ENCODE results near the gene HSCB.
A peak's percentile ranks its signal among the peaks of the same experiment; 100 is the strongest.
"Not testable (repeated sequence)": the region's sequence is repeated elsewhere in the genome, so short reads cannot be mapped to it uniquely, and the experiment has no call there.

Gene HSCB, protein sequence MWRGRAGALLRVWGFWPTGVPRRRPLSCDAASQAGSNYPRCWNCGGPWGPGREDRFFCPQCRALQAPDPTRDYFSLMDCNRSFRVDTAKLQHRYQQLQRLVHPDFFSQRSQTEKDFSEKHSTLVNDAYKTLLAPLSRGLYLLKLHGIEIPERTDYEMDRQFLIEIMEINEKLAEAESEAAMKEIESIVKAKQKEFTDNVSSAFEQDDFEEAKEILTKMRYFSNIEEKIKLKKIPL

DNA sequence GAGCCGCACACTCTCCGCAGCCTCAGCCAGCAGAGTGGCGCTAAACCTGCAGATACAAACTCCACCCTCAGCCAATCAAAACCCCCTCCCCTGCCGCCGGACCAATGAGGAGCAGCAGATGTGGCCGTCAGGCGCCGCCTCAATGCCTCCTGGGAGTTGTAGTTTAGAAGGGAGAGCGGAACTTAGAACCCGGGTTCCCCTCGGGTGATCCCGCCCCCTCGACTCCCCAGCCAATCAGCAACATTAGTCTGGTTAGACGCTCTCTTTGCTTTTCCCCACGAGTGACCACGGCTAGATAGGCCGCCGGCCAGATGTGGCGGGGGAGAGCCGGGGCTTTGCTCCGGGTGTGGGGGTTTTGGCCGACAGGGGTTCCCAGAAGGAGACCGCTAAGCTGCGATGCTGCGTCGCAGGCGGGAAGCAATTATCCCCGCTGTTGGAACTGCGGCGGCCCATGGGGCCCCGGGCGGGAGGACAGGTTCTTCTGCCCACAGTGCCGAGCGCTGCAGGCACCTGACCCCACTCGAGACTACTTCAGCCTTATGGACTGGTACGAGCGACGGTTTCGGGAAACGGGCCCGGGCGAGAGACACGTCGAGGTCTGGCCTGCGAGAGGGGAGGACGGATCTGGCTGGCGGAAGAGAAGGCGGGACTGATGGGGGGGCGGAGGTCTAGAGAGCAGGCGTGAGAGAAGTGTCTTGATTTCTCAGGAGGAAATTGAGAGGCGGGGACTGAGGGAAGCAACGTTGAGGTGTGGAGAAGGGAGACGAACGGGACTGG is at the start of gene HSCB, which contains the start of gene CHEK2:
HSCB (plus strand) TSS at position 255 of the 777 bp plus-strand sequence; CDS start at position 312, 57 bp downstream.
CHEK2 (minus strand) TSS at position 36 of the 777 bp plus-strand sequence. CDS start 7,099 bp downstream, outside the sequence.
- peak; percentile 94 for DNase-seq

DNA sequence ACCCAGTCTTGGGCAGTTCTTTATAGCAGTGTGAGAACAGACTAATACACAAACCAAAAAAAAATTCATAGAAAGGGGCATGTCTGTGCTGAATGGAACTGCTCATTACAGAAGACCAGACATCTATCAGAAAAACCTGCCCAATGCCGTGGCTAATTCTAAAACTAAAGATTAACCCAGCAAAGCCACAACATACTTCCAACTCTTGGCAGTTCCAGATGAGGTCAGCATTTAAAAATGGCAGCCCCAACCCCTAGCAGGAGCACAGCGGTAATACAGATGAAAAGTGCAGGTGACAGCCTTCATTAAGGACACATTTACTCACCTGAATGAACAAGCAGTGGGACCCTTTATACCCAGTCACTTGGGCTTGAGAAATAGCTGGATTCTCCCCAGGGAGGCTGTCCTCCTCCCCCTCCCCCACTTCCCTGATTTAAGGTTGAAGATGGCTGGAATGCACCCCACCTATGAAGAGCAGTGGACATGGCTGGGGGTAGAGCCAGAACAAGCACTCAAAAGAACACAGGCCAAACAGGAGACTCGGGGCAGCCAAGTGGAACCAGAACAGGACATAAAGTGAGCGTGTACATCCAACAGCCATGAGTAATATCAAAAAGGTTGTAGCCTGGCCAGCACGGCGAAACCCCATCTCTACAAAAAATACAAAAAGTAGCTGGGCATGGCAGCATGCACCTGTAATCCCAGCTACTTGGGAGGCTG is 48.6 kb upstream of the HSCB start:
- DNase-seq, result not testable (repeated sequence)

DNA sequence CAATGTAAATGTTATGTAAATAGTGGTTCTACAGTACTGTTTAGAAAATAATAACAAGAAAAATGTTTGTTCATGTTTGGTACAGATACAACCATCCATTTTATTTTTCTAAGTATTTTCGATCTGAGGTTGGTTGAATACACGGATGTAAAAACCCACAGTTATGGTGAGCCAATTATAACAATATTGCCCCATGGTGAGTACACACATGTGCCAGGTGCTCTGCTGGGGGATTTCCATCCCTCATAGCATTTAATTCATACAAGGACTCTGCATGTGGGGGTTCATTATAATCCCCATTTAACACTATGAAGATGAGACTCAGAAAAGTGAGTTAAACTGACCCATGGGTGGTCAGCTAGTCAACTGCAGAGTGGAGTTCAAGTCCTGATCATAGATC is 38.9 kb upstream of the HSCB start:
- no peak for DNase-seq

DNA sequence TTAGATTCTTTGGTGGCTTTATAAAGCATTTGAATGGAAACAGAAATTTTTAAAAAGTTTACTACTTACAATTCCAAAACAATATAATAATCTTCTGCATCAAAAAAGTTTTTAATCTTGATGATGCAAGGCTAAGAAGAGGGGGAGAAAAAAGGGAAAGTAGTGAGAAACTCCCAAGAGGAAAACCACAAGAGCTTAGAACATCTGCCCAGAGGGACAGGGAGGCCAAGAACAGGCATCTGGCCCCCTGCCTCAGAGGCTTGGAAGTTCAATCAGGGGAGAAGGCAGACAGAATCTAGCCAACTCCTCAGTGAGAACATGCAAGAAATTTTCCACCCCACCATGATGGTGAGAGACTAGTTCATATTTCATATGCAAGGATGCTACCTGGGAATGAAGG is 38.4 kb upstream of the HSCB start:
- DNase-seq, result no peak

DNA sequence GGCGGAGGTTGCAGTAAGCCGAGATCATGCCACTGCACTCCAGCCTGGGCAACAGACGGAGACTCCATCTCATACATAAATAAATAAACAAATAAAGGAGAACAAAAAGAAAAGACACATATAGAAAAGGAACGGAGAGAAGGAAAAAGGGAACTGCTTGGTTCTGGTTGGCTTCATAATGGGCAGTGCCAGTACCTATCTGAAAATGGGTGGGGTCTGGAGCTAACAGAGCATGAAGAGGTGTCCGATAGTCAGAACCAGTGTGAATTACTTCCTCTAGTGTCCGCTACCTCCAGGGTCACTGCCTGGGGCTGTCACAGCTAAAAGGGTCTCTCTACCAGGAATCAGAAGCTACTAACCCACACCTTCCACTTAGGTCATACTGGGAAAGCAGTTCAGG is 35.0 kb upstream of the HSCB start:
- no peak for DNase-seq

DNA sequence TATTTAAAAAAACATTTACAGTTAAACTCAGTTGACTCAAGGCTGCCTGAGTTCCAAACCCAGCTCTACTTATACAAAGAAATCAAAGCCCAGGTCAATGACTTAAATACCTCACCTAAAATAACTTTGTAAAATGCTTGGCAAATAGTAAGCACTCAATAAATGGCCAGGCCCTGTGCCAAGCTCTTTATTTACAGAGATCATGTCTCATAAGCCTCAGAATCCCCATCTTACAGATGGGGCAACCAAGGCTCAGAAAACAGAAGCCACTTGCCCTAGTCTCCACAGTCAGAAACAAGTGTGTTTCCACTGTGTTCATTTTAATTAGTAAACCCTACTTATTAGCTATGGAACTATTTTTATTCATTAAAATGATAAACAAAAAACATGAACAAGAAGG is 31.7 kb upstream of the HSCB start:
- DNase-seq, result no peak

DNA sequence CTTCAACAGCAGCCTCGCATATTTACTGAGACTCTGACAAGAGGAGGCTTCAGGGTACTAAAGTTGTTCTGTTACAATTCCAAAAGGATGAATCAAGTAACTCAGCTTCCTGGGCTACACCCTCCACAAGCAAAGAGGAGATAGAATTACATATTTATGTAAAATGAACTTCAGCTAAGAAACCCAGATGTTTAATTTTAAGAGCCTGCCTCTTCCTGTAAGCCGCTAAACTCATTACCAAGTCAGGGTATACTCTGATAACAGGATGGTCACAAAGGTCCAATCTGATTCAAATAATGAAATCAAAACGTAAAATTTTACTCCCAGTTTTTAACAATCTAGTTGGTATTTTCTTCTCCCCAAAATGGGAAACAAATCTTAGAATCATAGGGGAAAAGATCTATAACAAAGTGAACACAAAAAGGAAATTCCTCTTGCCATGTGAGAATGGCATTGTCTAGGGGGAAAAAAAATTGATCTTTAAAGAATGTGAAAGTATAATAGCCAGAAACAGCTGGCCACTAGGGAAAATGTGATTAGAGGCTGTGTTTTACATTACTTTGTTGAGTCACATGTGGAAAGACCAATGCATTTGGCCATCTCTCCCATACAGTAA is 31.2 kb upstream of the HSCB start:
- peak; percentile 1 for DNase-seq

DNA sequence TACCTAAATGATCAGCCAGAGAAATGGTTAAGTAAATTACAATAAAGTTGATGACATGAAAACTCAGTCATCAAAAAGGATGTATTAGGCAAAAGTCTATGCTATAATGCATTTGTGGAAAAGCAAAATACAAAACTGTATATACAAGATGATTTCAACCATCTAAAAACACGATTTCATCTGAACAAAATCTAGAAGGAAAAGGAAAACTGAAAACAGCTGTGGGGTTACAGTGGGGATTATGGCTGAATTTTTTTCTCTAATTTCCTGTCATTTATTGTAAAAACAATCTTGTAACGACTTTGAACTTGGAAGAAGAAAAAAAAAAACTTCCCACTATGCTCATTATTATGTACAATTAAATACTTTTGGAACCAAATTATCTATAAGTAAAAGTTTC is 30.5 kb upstream of the HSCB start:
- no peak for DNase-seq

DNA sequence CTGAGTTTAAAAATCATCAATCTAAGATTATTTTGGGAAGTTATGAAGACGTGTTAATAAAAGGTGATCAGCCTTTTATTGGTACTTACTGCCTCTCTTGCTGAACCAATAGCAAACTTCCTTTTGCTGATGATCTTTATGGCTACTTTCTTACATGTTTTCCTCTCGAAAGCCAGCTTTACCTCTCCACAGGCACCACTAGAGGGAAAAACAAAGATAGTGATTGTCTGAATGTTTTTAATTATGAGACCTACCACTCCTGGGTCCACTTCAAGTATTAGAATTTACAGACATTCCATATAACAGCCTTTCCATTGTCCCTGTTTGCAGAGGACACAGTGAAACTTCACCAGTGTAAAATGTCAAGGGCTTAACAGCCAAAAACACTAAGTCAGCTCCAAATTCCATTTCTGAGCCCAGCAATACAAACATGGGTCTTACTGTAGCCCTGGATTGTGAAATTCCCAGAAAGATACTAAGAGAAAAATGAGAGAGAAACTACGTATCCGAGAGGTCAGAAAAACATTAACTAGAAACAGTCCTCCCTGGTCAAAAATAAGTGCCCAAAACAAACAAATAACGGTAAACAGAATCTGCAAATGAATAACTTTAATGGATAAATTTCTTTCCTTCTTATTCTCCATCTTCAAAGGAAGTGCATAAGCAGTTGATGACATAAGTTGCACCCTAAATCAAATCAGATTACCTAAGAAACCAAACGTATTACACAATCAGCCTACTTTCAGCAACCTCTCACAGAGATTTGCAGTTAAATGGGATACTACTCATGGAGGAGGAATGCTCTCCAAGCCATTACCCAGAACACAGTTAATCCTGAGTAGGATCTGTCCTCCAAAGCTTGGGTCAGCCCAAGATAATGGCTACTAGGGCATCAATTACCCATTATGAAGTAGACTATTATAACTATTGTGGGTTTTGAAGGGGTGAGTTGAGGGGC is 29.7 kb upstream of the HSCB start:
- DNase-seq, result no peak

DNA sequence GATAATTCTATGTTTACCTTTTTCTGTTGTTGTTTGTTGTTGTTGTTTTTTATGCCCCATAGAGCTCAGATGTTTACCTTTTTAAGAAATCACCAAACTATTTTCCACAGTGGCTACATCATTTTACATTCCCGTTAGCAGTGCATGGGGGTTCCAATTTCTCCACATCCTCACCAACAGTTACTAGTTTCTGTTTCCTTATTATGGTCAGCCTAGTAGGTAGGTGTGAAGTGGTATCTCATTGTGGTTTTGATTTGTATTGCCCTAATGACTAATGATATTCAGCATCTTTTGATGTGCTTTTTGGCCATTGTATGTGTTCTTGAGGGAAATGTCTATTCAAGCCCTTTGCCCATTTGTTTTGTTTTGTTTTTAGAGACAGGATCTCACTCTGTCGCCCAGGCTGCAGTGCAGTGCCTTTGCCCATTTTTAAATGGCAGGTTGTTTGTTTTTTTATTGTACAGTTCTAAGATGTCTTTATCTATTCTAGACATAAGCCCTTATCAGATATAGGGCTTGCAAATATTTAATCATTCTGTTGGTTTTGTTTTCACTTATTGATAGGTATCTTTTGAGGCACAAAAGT is 27.7 kb upstream of the HSCB start:
- DNase-seq, result no peak

DNA sequence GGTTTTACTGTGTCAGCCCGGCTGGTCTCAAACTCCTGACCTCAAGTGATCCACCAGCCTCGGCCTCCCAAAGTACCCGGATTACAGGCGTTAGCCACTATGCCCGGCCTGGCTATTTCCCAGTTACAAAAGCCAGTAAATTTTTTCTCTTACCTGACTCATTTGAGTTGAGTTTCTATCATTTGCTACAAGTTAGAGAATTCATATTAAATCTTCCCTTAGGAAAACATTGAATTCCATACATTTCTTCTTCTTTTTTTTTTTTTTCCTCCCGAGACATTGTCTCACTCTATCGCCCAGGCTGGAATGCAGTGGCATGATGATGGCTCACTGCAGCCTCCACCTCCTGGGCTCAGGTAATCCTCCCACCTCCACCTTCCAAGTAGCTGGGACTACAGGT is 26.2 kb upstream of the HSCB start:
- no peak for DNase-seq

DNA sequence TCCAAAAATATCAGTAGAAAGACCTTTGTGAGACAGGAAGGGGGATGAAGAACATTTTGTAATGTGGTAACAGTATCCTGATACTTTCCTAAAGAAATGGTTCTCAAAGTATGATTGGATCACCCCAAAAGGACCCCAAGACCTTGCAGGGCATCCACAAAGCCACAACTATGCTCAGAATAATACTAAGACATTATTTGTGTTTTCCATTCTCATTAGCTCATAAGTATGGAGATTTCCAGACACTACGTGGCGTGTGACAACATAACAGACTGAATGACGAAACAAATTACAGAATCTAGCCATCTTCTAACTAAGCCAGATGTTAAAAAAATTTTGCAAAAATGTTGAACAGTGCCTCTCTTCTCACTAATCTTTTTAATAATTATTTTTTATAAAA is 25.2 kb upstream of the HSCB start:
- no peak for DNase-seq

DNA sequence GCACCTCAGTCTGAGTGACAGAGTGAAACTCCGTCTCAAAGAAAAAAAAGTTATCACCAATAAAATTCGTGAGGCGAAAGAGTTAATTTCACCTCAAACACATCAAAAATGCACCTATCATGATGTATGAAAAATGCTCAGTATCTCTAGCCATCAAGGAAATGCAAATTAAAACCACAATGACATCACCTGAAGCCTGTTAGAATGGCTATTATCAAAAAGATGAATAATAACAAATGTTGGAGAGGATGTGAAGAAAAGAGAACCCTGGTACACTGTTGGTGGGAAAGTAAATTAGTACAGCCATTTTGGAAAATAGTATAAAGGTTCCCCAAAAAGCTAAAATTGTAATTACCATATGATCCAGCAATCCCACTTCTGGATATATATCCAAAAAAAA is 23.8 kb upstream of the HSCB start:
- no peak for DNase-seq

DNA sequence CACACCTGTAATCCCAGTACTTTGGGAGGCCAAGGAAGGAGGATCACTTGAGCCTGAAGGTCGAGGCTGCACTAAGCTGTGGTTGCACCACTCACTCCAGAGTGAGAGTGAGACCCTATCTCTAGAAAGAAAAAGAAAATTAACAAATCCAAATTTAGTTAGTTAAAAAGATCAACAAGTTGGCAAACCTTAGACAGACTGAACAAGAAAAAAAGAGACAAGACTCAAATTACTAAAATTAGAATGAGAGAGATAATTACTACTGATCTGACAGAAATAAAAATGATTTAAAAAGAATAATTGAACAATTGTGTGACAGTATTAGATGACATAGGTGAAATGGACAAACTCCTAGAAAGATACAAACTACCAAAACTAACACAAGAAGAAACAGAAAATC is 13.8 kb upstream of the HSCB start:
- DNase-seq, result no peak

DNA sequence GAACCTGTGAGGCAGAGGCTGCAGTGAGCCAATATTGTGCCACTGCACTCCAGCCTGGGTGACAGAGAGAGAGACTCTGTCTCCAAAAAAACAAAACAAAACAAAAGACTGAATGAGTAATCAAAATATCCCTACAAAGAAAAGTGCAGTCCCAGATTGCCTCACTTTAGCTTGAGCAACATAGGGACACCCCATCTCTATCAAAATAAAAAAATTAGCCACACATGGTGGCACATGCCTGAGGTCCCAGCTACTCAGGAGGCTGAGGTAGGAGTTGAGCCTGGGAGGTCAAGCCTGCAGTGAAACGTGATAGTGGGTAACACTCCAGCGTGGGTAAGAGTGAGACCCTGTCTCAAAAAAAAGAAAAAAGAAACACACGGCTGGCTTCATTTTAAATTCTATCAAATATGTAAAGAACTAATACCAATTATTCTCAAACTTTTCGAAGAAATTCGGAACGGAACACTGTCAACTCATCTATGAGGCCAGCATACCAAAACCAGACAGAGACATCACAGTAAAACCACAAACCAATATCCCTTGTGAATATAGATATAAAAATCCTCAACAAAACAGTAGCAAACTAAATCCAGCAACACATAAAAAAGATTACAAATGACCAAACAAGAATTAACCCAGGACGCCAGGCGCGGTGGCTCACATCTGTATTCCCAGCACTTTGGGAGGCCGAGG is 13.1 kb upstream of the HSCB start:
- no peak for DNase-seq

DNA sequence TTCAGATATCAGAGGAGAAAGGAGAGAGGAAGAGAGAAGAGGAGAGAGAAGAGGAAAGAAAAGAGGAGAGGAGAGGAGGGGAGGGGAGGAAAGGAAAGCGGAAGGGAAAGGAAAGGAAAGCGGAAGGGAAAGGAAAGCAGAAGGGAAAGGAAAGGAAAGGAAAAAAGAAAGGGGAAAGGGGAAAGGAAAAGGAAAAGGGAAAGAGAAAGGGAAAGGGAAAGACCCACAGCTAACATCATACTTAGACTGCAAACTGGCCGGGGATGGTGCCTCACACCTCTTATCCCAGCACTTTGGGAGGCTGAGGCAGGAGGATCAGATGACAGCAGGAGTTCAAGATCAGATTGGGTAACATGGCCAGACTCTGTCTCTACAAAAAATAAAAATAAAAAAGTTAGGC is 11.7 kb upstream of the HSCB start:
- no peak for DNase-seq

DNA sequence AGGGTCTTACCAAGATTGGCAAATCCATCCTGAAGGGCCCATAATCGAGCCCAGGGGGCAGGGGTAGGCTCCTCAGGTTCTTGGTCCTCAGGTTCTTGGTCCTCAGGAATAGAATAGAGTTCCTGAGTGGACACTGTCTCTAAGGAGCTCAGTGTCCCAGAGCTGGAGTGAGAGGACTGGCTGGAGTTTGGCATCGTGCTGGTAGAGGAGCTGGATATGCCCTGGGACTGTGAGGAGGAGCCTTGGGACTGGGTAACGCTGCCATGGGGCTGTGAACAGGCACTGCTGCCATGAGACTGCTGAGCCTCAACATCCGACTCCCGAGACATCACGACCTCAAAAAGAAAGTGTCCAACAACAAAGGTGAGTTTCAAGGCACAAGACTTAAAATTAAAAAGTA is 7.4 kb upstream of the HSCB start:
- DNase-seq, result peak; percentile 26

DNA sequence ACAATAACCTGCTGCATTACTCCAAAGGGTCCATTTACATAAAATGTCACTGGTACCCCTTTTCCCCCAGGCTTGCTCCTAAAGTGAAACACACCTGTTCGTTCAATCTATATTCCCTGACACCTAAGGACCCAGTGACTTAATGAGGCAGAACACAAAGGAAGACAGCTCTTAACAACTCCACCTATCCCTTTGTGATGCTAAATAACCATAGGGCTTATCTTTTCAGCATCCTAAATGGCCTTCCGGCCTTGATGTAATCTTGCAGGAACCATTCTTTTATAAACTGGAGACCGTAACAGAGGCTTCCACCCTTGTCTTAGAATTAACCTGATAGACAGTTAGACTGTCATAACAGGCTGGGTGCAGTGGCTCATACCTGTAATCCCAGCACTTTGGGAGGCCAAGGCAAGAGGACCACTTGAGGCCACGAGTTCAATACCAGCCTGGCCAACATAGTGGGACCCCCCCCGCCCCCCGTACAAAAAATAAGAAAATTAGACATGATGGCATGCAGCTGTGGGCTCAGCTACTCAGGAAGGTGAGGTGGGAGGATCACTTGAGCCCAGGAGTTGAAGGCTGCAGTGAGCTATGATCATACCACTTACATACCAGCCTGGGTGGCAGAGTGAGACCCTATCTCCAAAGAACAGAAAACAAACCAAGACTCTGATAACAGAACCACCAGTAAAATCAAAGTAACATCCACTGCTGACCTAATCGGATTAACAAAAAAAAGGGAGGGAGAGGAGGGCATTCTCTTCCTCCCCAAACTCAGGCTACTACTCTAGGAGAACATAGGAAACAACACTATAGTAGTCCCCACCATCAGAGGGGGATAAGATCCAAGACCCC is 5.3 kb upstream of the HSCB start:
- no peak for DNase-seq

DNA sequence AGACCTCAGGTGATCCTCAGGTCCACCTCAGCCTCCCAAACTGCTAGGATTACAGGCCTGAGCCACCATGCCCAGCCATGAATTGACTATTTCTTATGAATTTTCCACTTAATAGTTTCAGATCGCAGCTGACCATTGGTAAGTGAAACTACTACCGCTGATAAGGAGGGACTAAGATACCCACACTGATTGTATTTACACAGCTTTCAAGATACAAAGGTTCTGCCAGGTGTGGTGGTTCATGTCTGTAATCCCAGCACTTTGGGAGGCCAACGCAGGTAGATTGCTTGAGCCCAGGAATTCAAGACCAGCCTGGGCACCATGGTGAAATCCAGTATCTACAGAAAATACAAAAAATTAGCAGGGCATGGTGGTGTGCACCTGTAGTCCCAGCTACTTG is 4.1 kb upstream of the HSCB start:
- DNase-seq, result no peak

DNA sequence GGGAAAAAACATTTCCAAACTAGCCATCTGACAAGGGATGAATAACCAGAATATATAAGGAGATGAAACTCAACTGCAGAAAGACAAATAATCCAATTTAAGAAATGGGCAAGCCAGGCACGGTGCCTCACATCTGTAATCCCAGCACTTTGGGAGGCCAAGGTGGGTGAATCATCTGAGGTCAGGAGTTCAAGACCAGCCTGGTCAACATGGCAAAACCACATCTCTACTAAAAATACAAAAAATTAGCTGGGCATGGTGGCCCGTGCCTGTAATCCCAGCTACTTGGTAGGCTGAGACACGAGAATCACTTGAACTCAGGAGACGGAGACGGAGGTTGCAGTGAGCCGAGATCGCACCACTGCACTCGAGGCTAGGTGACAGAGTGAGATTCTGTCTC is 3.0 kb upstream of the HSCB start:
- DNase-seq, result not testable (repeated sequence)

Measured in DMS53 (cell line).